GM19099 (cell line): ENCODE measurements around the gene PLEKHO1.

Source experiments
- POLR2A ChIP-seq: IDR thresholded peaks from 3 replicates; pipeline ENCODE4 v1.6.1; 2011; ENCODE audit warnings: low read depth; ENCODE audit not compliant: insufficient read length; ENCODE audit errors: extremely low read depth

Gene PLEKHO1

GRCh38 chr1:150187560-150187931 lies 37.8 kb downstream of the PLEKHO1 start:
- no peak for TF ChIP-seq POLR2A

GRCh38 chr1:150192012-150192411 lies 42.3 kb downstream of the PLEKHO1 start:
- no peak for TF ChIP-seq POLR2A

GRCh38 chr1:150194381-150195031 lies 44.8 kb downstream of the PLEKHO1 start:
- TF ChIP-seq POLR2A = no peak

- no peak for TF ChIP-seq POLR2A
These were observed 46.7 kb downstream of the PLEKHO1 start for GRCh38 chr1:150196417-150196816.

GRCh38 chr1:150207281-150207971 lies 57.7 kb downstream of the PLEKHO1 start:
- TF ChIP-seq POLR2A = no peak
